ENCODE results near the gene SLC24A2.
"Not testable (repeated sequence)": the region's sequence is repeated elsewhere in the genome, so short reads cannot be mapped to it uniquely, and the experiment has no call there.

SLC24A2 gene

DNA sequence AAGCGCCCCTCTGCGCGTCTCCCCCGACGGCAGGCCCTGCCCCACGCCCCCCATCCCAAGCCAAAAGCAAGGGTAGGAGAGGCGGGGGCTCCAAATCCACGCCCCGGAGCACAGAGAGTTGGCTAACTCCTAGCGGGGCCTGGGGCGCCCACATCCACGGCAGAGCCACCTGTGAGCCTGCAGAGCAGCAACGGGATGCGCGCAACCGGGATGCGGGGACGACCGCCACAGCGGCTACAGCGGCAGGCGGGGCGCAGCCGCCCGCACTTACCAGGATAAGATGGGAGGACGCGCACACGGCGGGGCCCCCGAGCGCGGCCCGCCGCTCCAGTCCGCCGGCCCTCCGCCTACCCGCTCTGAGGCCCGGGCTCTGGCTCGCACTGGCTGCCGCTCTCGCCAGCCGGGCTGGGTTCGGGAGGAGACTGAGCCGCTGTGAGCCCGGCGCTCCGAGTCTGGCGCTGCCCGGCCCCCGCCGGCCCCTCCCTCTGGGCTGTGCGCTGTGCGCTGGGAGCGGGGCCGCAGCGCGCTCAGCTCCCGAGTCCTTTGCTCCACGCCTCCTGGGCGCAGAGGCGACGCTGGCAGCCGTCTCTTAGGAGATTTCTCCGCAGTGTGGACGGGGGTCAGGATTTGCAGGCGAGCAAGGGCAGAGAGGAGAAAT lies at the start of gene SLC24A2:
TSS of gene SLC24A2 (minus strand) at position 424 of the 658 bp plus-strand sequence.
- DNase-seq (ENCODE audit: low read depth in 2 of 2) = no peak

DNA sequence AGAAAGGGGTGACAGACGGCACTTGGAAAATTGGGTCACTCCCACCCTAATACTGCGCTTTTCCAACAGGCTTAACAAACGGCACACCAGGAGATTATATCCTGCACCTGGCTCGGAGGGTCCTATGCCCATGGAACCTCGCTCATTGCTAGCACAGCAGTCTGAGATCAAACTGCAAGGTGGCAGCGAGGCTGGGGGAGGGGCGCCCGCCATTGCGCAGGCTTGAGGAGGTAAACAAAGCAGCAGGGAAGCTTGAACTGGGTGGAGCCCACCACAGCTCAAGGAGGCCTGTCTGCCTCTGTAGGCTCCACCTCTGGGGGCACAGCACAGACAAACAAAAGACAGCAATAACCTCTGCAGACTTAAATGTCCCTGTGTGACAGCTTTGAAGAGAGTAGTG lies 44.5 kb upstream of the SLC24A2 start:
- not testable (repeated sequence) for DNase-seq (ENCODE audit: low read depth in 2 of 2)

DNA sequence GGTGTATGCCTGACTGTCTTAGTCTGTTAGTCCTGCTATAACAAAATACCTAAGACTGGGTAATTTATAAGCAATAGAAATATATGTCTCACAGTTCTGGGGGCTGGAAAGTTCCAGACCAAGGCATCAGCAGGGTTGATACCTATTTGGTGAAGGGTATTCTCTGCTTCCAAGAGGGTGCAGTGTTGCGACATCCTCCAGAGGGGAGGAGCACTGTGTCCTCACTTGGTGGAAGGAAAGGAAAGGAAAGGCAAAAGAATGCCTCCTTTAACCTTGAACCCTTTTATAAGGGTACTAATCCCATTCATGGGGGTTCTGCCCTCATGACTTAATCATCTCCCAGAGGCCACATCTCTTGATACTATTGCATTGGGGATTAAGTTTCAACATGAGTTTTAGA lies 42.0 kb upstream of the SLC24A2 start:
- DNase-seq (ENCODE audit: low read depth in 2 of 2) = no peak

DNA sequence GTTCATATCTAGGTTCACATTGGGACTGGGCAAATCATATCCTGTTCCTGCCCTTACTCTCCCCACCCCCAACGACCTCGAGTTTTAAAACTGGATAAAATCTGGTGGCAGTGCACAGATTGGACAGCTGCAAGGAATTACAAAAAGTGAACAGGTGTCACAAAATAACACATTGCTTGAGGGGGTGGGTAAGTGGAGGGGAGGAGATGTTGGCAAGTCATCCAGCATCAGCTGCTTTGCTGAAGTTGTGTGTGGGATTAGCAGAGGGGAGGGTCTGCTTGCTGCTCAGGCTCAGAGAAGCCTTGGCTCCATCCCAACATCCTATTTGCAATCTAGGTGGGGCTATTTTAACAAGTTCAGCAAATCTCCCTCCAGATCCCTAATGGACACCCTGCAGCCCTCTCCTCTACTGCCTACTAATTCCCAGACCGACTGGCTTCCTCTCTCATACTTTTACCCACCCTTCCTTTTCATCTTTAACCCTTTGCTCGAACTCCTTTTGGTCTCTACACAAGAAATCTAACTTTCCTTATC lies 39.8 kb upstream of the SLC24A2 start:
- no peak for DNase-seq (ENCODE audit: low read depth in 2 of 2)

GRCh38 chr9:19816769-19817168 lies 27.9 kb upstream of the SLC24A2 start:
- DNase-seq (ENCODE audit: low read depth in 2 of 2) = no peak

DNA sequence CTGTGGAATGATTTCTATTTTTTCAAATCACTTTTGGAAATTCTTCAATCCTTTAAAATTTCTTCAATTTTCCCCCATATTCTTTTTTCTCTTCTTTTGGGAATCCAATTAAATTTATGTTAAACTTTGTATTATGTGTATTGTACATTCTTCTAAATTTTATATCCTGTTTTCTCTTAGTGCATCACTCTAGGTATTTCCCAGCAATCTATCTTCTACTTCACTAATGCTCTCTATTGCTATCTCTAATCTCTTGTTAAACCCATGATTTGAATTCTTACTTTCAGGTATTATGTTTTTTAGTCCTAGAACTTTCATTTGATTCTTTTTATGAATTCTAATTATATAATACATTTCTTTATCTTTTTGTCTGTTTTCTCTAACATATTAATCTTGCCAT lies 23.4 kb upstream of the SLC24A2 start:
- no peak for DNase-seq (ENCODE audit: low read depth in 2 of 2)

GRCh38 chr9:19809422-19810269 lies 20.8 kb upstream of the SLC24A2 start:
- no peak for DNase-seq (ENCODE audit: low read depth in 2 of 2)

GRCh38 chr9:19807182-19807892 lies 18.5 kb upstream of the SLC24A2 start:
- DNase-seq (ENCODE audit: low read depth in 2 of 2) = no peak

- no peak for DNase-seq (ENCODE audit: low read depth in 2 of 2)
Observed at GRCh38 chr9:19804431-19804830, 15.6 kb upstream of the SLC24A2 start.

DNA sequence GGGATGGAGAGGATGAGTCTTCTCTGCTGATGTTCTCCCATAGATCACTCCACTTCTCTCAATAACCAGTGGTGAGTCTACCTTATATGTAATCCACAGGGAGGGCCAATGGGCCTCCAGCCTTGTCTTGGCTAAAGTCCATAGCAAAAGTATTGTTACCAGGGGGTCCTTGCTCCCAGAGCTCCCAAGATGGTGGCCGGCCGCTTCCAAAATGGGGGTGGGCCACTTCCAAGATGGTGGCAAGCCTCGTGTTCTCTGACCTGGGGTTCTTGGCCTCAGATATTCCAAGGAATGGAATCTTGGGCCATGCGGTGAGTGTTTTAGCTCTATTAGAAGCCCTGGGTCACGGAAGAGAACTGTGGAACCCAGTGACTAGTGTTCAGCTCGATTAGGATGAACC lies 12.0 kb upstream of the SLC24A2 start:
- no peak for DNase-seq (ENCODE audit: low read depth in 2 of 2)

DNA sequence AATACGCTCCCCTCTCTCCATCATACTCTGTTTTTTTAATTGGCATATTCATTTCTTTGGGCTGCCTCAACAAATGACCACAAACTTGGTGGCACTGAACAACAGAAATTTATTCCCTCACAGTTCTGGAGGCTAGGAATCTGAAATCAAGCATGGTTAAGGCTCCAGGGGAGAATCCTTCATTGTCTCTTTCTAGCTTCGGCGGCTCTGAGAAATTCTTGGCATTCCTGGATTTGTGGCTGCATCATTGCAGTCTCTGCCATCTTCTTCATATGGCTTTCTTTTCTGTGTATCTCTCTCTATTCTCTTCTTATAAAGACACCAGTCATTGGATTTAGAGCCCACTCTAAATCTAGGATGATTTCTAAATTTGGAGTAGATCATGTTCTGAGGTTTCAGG lies 10.9 kb upstream of the SLC24A2 start:
- no peak for DNase-seq (ENCODE audit: low read depth in 2 of 2)

GRCh38 chr9:19788152-19788551 lies 685 bp downstream of the SLC24A2 start:
- no peak for DNase-seq (ENCODE audit: low read depth in 2 of 2)

DNA sequence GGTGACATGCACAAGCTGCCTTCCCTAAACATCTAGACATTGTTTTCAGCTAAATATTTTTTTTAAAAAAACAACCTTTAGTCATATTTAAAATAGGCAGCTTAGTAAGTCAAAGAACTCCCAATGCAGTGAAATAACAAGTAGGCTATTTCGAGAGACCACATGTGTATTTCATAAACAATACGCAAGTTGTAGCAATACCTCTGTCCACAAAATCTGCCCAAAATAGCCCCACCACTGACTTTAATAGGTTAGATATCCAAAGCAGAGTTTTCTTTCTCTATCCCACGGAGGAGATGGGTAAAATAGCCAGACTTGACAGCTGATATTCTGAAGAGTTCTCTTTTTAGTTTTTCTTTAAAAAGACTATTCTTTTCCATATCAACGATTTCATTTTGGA lies 1.2 kb downstream of the SLC24A2 start:
- DNase-seq (ENCODE audit: low read depth in 2 of 2) = no peak

GRCh38 chr9:19785230-19785629 lies 3.6 kb downstream of the SLC24A2 start:
- DNase-seq (ENCODE audit: low read depth in 2 of 2) = no peak

- no peak for DNase-seq (ENCODE audit: low read depth in 2 of 2)
Observed at GRCh38 chr9:19784136-19784535, 4.7 kb downstream of the SLC24A2 start.

GRCh38 chr9:19783500-19783899 lies 5.3 kb downstream of the SLC24A2 start:
- DNase-seq (ENCODE audit: low read depth in 2 of 2) = no peak

DNA sequence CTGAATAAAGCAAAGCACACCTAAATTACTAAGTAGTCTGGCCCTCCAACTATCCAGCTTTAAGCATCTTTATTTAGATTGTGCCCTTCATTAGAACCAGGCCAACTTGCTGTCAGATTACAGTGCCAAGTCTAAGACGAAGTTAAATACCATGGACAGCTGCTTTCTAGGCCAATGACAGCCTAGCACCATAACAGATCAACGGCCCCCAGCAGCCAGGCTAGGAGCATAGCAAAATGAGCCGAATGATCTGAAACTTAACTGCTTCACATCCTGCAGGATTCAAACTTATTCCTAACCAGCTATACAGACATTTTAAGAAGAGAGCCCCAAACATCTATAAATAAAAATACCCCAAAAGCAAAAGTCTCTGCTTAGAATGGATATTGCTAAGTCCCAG lies 6.8 kb downstream of the SLC24A2 start:
- DNase-seq (ENCODE audit: low read depth in 2 of 2) = no peak

DNA sequence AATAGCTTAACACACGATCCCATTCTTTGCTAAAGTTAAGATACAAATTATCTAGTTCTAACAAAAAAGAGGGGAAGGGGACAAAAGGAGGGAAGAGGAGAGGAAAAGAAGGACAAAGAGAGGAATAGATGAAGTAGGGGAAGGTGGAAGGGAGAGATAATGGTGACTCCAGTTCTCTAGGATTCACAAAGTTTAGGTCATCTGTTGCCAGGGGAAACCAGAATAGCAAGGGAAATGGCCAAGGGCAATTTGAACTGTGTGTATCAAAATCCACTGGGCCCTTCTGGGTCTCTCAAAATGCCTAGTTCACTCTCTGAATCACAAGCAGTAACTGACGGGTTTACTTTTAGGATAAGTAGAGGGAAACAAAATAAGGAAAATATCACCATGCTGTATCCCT lies 7.6 kb downstream of the SLC24A2 start:
- no peak for DNase-seq (ENCODE audit: low read depth in 2 of 2)

DNA sequence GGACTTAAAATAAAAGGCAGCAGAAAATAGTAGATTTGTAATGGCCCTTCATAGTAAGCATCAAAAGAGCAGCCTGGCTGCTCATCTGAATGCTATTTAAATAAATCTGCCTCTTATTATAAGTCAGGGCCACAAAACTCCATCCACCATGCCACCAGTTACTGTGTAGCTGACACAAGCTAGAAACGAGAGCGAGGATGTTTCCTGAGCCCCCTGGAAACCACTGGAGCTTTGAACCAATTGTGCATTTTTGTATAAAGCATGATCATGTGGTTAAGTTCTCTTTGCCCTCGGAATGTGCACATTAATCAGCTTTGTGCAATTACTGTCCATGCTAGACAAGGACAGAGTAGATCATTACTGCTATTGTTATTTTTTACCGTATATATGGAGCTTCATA lies 17.4 kb downstream of the SLC24A2 start:
- no peak for DNase-seq (ENCODE audit: low read depth in 2 of 2)

- DNase-seq (ENCODE audit: low read depth in 2 of 2) = no peak
Observed at GRCh38 chr9:19770973-19771372, 17.9 kb downstream of the SLC24A2 start.

DNA sequence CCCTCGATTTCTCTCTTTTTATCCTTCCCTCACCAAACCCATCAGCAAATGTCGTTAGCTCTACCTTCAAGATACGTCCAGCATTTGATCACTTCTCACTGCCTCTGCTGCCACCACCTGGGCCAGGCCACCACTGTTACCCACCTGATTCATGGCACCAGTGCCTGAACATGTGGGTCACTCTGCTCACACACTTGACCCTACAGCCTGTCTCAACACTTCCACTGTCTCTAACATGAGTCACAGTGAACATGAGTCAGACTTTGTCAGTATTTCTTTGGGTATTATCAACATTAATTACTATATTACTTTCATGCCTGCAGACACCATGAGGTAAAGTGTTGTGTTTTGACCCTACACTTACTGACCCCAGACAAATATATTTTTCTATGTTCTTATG lies 19.6 kb downstream of the SLC24A2 start:
- no peak for DNase-seq (ENCODE audit: low read depth in 2 of 2)

GRCh38 chr9:19768798-19769197 lies 20.0 kb downstream of the SLC24A2 start:
- DNase-seq (ENCODE audit: low read depth in 2 of 2) = no peak
